Fibroblast of upper back skin (primary cell): ENCODE results near the gene POU2F1.

Experiments used
- DNase-seq: peaks from one replicate; pipeline ENCODE4 v3.0.0-alpha.2; 2013

Gene POU2F1

GRCh38 chr1:167430134-167430848, 209.6 kb downstream of the POU2F1 start:
- no peak for DNase-seq

- DNase-seq, result no peak
Measured at GRCh38 chr1:167430849-167431242, 210.2 kb downstream of the POU2F1 start.

- DNase-seq, result no peak
Measured at GRCh38 chr1:167431261-167431908, 210.7 kb downstream of the POU2F1 start.

- no peak for DNase-seq
Measured at GRCh38 chr1:167431909-167432650, 211.4 kb downstream of the POU2F1 start.

GRCh38 chr1:167432780-167433179, 212.1 kb downstream of the POU2F1 start:
- no peak for DNase-seq

- no peak for DNase-seq
Measured at GRCh38 chr1:167433884-167434283, 213.2 kb downstream of the POU2F1 start.

GRCh38 chr1:167434306-167434705, 213.6 kb downstream of the POU2F1 start:
- DNase-seq, result no peak

- DNase-seq, result no peak
Measured at GRCh38 chr1:167435484-167435883, 214.8 kb downstream of the POU2F1 start.

- DNase-seq, result no peak
Measured at GRCh38 chr1:167438171-167439138, 217.8 kb downstream of the POU2F1 start.

GRCh38 chr1:167439301-167439988, 218.8 kb downstream of the POU2F1 start:
- peak; percentile 26 for DNase-seq

- DNase-seq, result no peak
Measured at GRCh38 chr1:167440345-167440744, 219.7 kb downstream of the POU2F1 start.

GRCh38 chr1:167440776-167441175, 220.1 kb downstream of the POU2F1 start:
- no peak for DNase-seq

- DNase-seq, result no peak
Measured at GRCh38 chr1:167441222-167441621, 220.5 kb downstream of the POU2F1 start.

GRCh38 chr1:167442142-167442848, 221.6 kb downstream of the POU2F1 start:
- peak; percentile 69 for DNase-seq

GRCh38 chr1:167442854-167443565, 222.3 kb downstream of the POU2F1 start:
- no peak for DNase-seq

GRCh38 chr1:167443757-167444156, 223.1 kb downstream of the POU2F1 start:
- DNase-seq, result no peak

- DNase-seq, result no peak
Measured at GRCh38 chr1:167446966-167447365, 226.3 kb downstream of the POU2F1 start.

- DNase-seq, result no peak
Measured at GRCh38 chr1:167447521-167448136, 226.9 kb downstream of the POU2F1 start.

- no peak for DNase-seq
Measured at GRCh38 chr1:167450843-167451242, 230.2 kb downstream of the POU2F1 start.

- no peak for DNase-seq
Measured at GRCh38 chr1:167452483-167452882, 231.8 kb downstream of the POU2F1 start.
